ENCODE measurements around the gene STXBP6.

The STXBP6 gene

GRCh38 chr14:24816011-24816928 is 233.7 kb downstream of the STXBP6 start:
- Histone ChIP-seq H4K20me1 (ENCODE audit: control insufficient read depth, insufficient read depth, low read depth, low read length) (no peaks in the 10 kb centered on the region), H3K4me2 (ENCODE audit: low read length) (no peak overlapping the region), H3K4me3 (ENCODE audit: low read length) (no peak overlapping the region), H3K27ac (ENCODE audit: low read depth, low read length) (no peak overlapping the region), H3F3A (ENCODE audit: control insufficient read depth, insufficient read depth) (no peaks in the 10 kb centered on the region), H3K9me3 (ENCODE audit: control insufficient read depth, insufficient read depth, low read length) (no peaks in the 10 kb centered on the region), H3K9me2 (replicated peaks; ENCODE audit: control insufficient read depth, low read length) (no peaks in the 10 kb centered on the region), H3K79me2 (ENCODE audit: control insufficient read depth, low read length) (no peaks in the 10 kb centered on the region), H3K4me1 (ENCODE audit: control insufficient read depth, low read length) (no peaks in the 10 kb centered on the region), H3K27me3 (ENCODE audit: control insufficient read depth, low read length) (no peaks in the 10 kb centered on the region), H3K36me3 (ENCODE audit: control insufficient read depth, low read length) (no peaks in the 10 kb centered on the region)
- no peak for TF ChIP-seq EZH2phosphoT487 (IDR thresholded peaks at IDR 0.05; ENCODE audit: borderline replicate concordance, low read length)
- TF ChIP-seq CTCF (IDR thresholded peaks at IDR 0.05; ENCODE audit: low read depth, low read length, poor library complexity, severe bottlenecking): no peak

- H3K27me3 ChIP-seq (ENCODE audit: control insufficient read depth, low read length): no peaks in the 10 kb centered on the region
- no peaks in the 10 kb centered on the region for H3K9me3 ChIP-seq (ENCODE audit: control insufficient read depth, insufficient read depth, low read length)
- H3K9me2 ChIP-seq (replicated peaks; ENCODE audit: control insufficient read depth, low read length): no peaks in the 10 kb centered on the region
- no peak for TF ChIP-seq EZH2phosphoT487 (IDR thresholded peaks at IDR 0.05; ENCODE audit: borderline replicate concordance, low read length)
- no peak for TF ChIP-seq CTCF (IDR thresholded peaks at IDR 0.05; ENCODE audit: low read depth, low read length, poor library complexity, severe bottlenecking)
- H4K20me1 ChIP-seq (ENCODE audit: control insufficient read depth, insufficient read depth, low read depth, low read length): no peaks in the 10 kb centered on the region
- H3K4me1 ChIP-seq (ENCODE audit: control insufficient read depth, low read length): no peaks in the 10 kb centered on the region
- no peak overlapping the region for H3K27ac ChIP-seq (ENCODE audit: low read depth, low read length)
- H3K4me3 ChIP-seq (ENCODE audit: low read length): no peak overlapping the region
- no peaks in the 10 kb centered on the region for H3F3A ChIP-seq (ENCODE audit: control insufficient read depth, insufficient read depth)
- no peaks in the 10 kb centered on the region for H3K79me2 ChIP-seq (ENCODE audit: control insufficient read depth, low read length)
- no peaks in the 10 kb centered on the region for H3K36me3 ChIP-seq (ENCODE audit: control insufficient read depth, low read length)
- no peak overlapping the region for H3K4me2 ChIP-seq (ENCODE audit: low read length)
These were observed 234.4 kb downstream of the STXBP6 start for GRCh38 chr14:24815543-24815942.

GRCh38 chr14:24814944-24815343 is 235.0 kb downstream of the STXBP6 start:
- Histone ChIP-seq H3K36me3 (ENCODE audit: control insufficient read depth, low read length) (no peaks in the 10 kb centered on the region), H3K4me3 (ENCODE audit: low read length) (no peak overlapping the region), H4K20me1 (ENCODE audit: control insufficient read depth, insufficient read depth, low read depth, low read length) (no peaks in the 10 kb centered on the region), H3K4me1 (ENCODE audit: control insufficient read depth, low read length) (no peaks in the 10 kb centered on the region), H3F3A (ENCODE audit: control insufficient read depth, insufficient read depth) (no peaks in the 10 kb centered on the region), H3K27ac (ENCODE audit: low read depth, low read length) (no peak overlapping the region), H3K27me3 (ENCODE audit: control insufficient read depth, low read length) (no peaks in the 10 kb centered on the region), H3K4me2 (ENCODE audit: low read length) (no peak overlapping the region), H3K9me3 (ENCODE audit: control insufficient read depth, insufficient read depth, low read length) (no peaks in the 10 kb centered on the region), H3K79me2 (ENCODE audit: control insufficient read depth, low read length) (no peaks in the 10 kb centered on the region), H3K9me2 (replicated peaks; ENCODE audit: control insufficient read depth, low read length) (no peaks in the 10 kb centered on the region)
- TF ChIP-seq CTCF (IDR thresholded peaks at IDR 0.05; ENCODE audit: low read depth, low read length, poor library complexity, severe bottlenecking) (no peak), EZH2phosphoT487 (IDR thresholded peaks at IDR 0.05; ENCODE audit: borderline replicate concordance, low read length) (no peak)
